PC-9 (cell line): ENCODE data around the gene MARCHF3. TPM values are rescaled to one million over a fixed set of nuclear protein-coding genes. Genes with fewer than 3 reads are reported as not detected.
"Not testable (repeated sequence)": the region's sequence is repeated elsewhere in the genome, so short reads cannot be mapped to it uniquely, and the experiment has no call there.

Experiments
- BruUV-seq: library from RNA; stranded (reverse); fragments of 400-500 nt; replicated peaks from 2 replicates; lab custom pipeline; 2021; lab: Mats Ljungman, UMichigan
- CTCF ChIA-PET: fragments of 300-600 bp; sonication (Branson Sonifier 250); formaldehyde crosslinking; loops from one replicate; lab custom pipeline; 2022; ENCODE audit warnings: antibody characterized with exemption; lab: Charles Lee
- POLR2A ChIA-PET: fragments of 300-600 bp; sonication (Branson Sonifier 250); formaldehyde crosslinking; loops from one replicate; lab custom pipeline; 2022; ENCODE audit warnings: antibody characterized with exemption; ENCODE audit not compliant: unreplicated experiment; lab: Charles Lee
- DNase-seq, 2 experiments: peaks; one replicate each; pipeline versions ENCODE4 v3.0.0 to v3.0.0-alpha.2; 2015 to 2022; ENCODE audit warnings: mixed read lengths in 1 of 2
- H2AFZ ChIP-seq: fragments of 200-600 bp; sonication (generic); 2 replicates; pipeline ENCODE4 v1.8.1; 2017; ENCODE audit warnings: antibody characterized with exemption
- H3F3A ChIP-seq: fragments of 200-600 bp; sonication (generic); 2 replicates; pipeline ENCODE4 v1.8.1; 2017; ENCODE audit warnings: antibody characterized with exemption, mild to moderate bottlenecking, low read depth; ENCODE audit not compliant: insufficient read depth
- H3K27ac ChIP-seq: fragments of 200-600 bp; sonication (generic); 2 replicates; pipeline ENCODE4 v1.6.1; 2016; ENCODE audit warnings: mixed run types
- H3K27me3 ChIP-seq: fragments of 200-600 bp; sonication (generic); 2 replicates; pipeline ENCODE4 v1.6.1; 2016; ENCODE audit warnings: low read depth, mixed run types; ENCODE audit not compliant: insufficient read depth
- H3K36me3 ChIP-seq: fragments of 200-600 bp; sonication (generic); 2 replicates; pipeline ENCODE4 v1.6.1; 2016; ENCODE audit warnings: low read depth, mixed run types
- H3K4me1 ChIP-seq: fragments of 200-600 bp; sonication (generic); replicated peaks from 2 replicates; pipeline ENCODE4 v1.6.1; 2016; ENCODE audit warnings: mixed run types; ENCODE audit not compliant: insufficient read depth
- H3K4me2 ChIP-seq: fragments of 200-600 bp; sonication (generic); 2 replicates; pipeline ENCODE4 v1.6.1; 2017; ENCODE audit warnings: mixed run types
- H3K4me3 ChIP-seq: fragments of 200-600 bp; sonication (generic); 2 replicates; pipeline ENCODE4 v1.6.1; 2016; ENCODE audit warnings: mixed run types
- H3K79me2 ChIP-seq: fragments of 200-600 bp; sonication (generic); 2 replicates; pipeline ENCODE4 v1.6.1; 2017; ENCODE audit warnings: low read depth, mixed run types
- H3K9me2 ChIP-seq: fragments of 200-600 bp; sonication (generic); 2 replicates; pipeline ENCODE4 v1.8.1; 2017; ENCODE audit warnings: mild to moderate bottlenecking; ENCODE audit not compliant: insufficient read depth
- H3K9me3 ChIP-seq: fragments of 200-600 bp; sonication (generic); 2 replicates; pipeline ENCODE4 v1.8.1; 2016; ENCODE audit warnings: low read depth; ENCODE audit not compliant: insufficient read depth
- H4K20me1 ChIP-seq: fragments of 200-600 bp; sonication (generic); 2 replicates; pipeline ENCODE4 v1.8.1; 2017; ENCODE audit not compliant: insufficient read depth
- CTCF ChIP-seq: fragments of 200-600 bp; sonication (generic); conservative IDR thresholded peaks from 2 replicates; pipeline ENCODE4 v1.6.1; 2017; ENCODE audit warnings: mixed run types, antibody characterized with exemption, mild to moderate bottlenecking, moderate library complexity
- EZH2 ChIP-seq: fragments of 200-600 bp; sonication (generic); IDR thresholded peaks from 2 replicates; pipeline ENCODE4 v1.8.0; 2017; ENCODE audit warnings: antibody characterized with exemption, low read depth
- intact Hi-C: fragments of 100-400 bp; cut with micrococcal nuclease; formaldehyde crosslinking; loops from one replicate; pipeline ENCODE4 v1.10.0; 2022; ENCODE audit not compliant: unreplicated experiment
- total RNA-seq: library from RNA; stranded (reverse); gene quantifications from 2 replicates; pipeline ENCODE4 v1.2.3, GENCODE V29; 2021

The MARCHF3 gene
- total RNA-seq, 1 experiment from 2014 or later: 0.35 TPM

- H3K4me3 ChIP-seq: no peak overlapping the region
- H3F3A ChIP-seq: no peaks in the 10 kb centered on the region
- DNase-seq: no peak
- CTCF ChIA-PET: no interaction called here
- no peaks in the 10 kb centered on the region for H3K27me3 ChIP-seq
- H3K9me2 ChIP-seq: no peaks in the 10 kb centered on the region
- POLR2A ChIA-PET: no interaction called here
- TF ChIP-seq EZH2: no peak
- no peak for TF ChIP-seq CTCF
- no peaks in the 10 kb centered on the region for H3K36me3 ChIP-seq
- no peak overlapping the region for H3K4me2 ChIP-seq
- H3K9me3 ChIP-seq: no peaks in the 10 kb centered on the region
- no peaks in the 10 kb centered on the region for H3K79me2 ChIP-seq
- intact Hi-C loops: no loop called here
- no peak overlapping the region for H2AFZ ChIP-seq
- no peak overlapping the region for H3K27ac ChIP-seq
- no peaks in the 10 kb centered on the region for H3K4me1 ChIP-seq
- no TSS peak for BruUV-seq
- H4K20me1 ChIP-seq: no peaks in the 10 kb centered on the region
These were observed 183.5 kb downstream of the MARCHF3 start for GRCh38 chr5:126846744-126847455.

GRCh38 chr5:126846344-126846743 is 184.0 kb downstream of the MARCHF3 start:
- no peaks in the 10 kb centered on the region for H3K4me1 ChIP-seq
- no peak overlapping the region for H3K4me2 ChIP-seq
- H3K4me3 ChIP-seq: no peak overlapping the region
- no peak for DNase-seq
- no peaks in the 10 kb centered on the region for H3K79me2 ChIP-seq
- H3F3A ChIP-seq: no peaks in the 10 kb centered on the region
- no peaks in the 10 kb centered on the region for H3K9me3 ChIP-seq
- H3K36me3 ChIP-seq: no peaks in the 10 kb centered on the region
- H3K27ac ChIP-seq: no peak overlapping the region
- intact Hi-C loops: no loop called here
- CTCF ChIA-PET: no interaction called here
- POLR2A ChIA-PET: no interaction called here
- H3K9me2 ChIP-seq: no peaks in the 10 kb centered on the region
- TF ChIP-seq EZH2: no peak
- TF ChIP-seq CTCF: no peak
- no TSS peak for BruUV-seq
- no peak overlapping the region for H2AFZ ChIP-seq
- H4K20me1 ChIP-seq: no peaks in the 10 kb centered on the region
- no peaks in the 10 kb centered on the region for H3K27me3 ChIP-seq

- H3K36me3 ChIP-seq, H3K4me1 ChIP-seq, H3K9me3 ChIP-seq, H3K27ac ChIP-seq, BruUV-seq, H2AFZ ChIP-seq, H3K27me3 ChIP-seq, intact Hi-C loops, POLR2A ChIA-PET, H3K79me2 ChIP-seq, H3F3A ChIP-seq, H3K4me2 ChIP-seq, H4K20me1 ChIP-seq, DNase-seq, H3K4me3 ChIP-seq, H3K9me2 ChIP-seq, CTCF ChIA-PET: not testable (repeated sequence)
These were observed 184.8 kb downstream of the MARCHF3 start for GRCh38 chr5:126845470-126846070.

GRCh38 chr5:126843375-126843774 is 187.0 kb downstream of the MARCHF3 start:
- DNase-seq, H3K79me2 ChIP-seq, H3K27me3 ChIP-seq, POLR2A ChIA-PET, H3K4me3 ChIP-seq, H3K36me3 ChIP-seq, H3K9me2 ChIP-seq, H4K20me1 ChIP-seq, BruUV-seq, H3F3A ChIP-seq, CTCF ChIA-PET, H3K4me2 ChIP-seq, H3K4me1 ChIP-seq, H3K27ac ChIP-seq, H3K9me3 ChIP-seq, intact Hi-C loops, H2AFZ ChIP-seq: not testable (repeated sequence)

- CTCF ChIA-PET: not testable (repeated sequence)
These were observed 191.0 kb downstream of the MARCHF3 start for GRCh38 chr5:126839407-126839806.

More at GRCh38 chr5:126839407-126839806, 191.0 kb downstream of the MARCHF3 start:
- H2AFZ ChIP-seq, H3K9me2 ChIP-seq, H3K9me3 ChIP-seq, H3K79me2 ChIP-seq, H3K36me3 ChIP-seq, H3K27ac ChIP-seq, DNase-seq, H3K4me3 ChIP-seq, H3K27me3 ChIP-seq, H3K4me2 ChIP-seq, BruUV-seq, H3F3A ChIP-seq, H3K4me1 ChIP-seq, POLR2A ChIA-PET, H4K20me1 ChIP-seq: not testable (repeated sequence)
- intact Hi-C loops: loop anchor here (5.0 kb wide), 1 partner anchor 473 kb away; no protein-coding TSS in a partner anchor
